GM12878 (cell line): ENCODE measurements around the gene E2F2. TPM values are rescaled to one million over a fixed set of nuclear protein-coding genes. Genes with fewer than 3 reads are reported as not detected.

Source experiments
- ATAC-seq: fragments of 200-7000 bp; cut with Tn5 transposase; 3 replicates; pipeline ENCODE4 v1.9.1; 2020; ENCODE audit warnings: mild to moderate bottlenecking, moderate library complexity
- BruUV-seq: library from RNA; stranded (reverse); fragments of 400-500 nt; replicated peaks from 2 replicates; lab custom pipeline; 2021; lab: Mats Ljungman, UMichigan
- CTCF ChIA-PET: fragments of 300-600 bp; sonication (Branson Sonifier 250); formaldehyde crosslinking; extraction: SDS; loops from one replicate; lab custom pipeline; 2021; ENCODE audit warnings: inconsistent platforms; lab: Yijun Ruan, JAX
- POLR2A ChIA-PET: fragments of 350-600 bp; formaldehyde crosslinking; extraction: SDS; loops from one replicate; lab custom pipeline; 2021; ENCODE audit warnings: inconsistent platforms; lab: Charles Lee
- RAD21 ChIA-PET: fragments of 300-600 bp; sonication (Branson Sonifier 250); formaldehyde crosslinking; loops from one replicate; lab custom pipeline; 2023; ENCODE audit warnings: antibody characterized with exemption; ENCODE audit not compliant: unreplicated experiment; lab: Charles Lee
- SMC1A ChIA-PET: fragments of 300-600 bp; sonication (Branson Sonifier 250); formaldehyde crosslinking; loops from one replicate; lab custom pipeline; 2023; ENCODE audit not compliant: unreplicated experiment, uncharacterized antibody; lab: Charles Lee
- DNase-seq: peaks from one replicate; pipeline ENCODE4 v3.0.0-alpha.2; 2011; ENCODE audit warnings: low read depth, low spot score
- FAIRE-seq: peaks from 3 replicates; lab custom pipeline; 2011; peaks lifted over from hg19 to GRCh38; lab: Jason Lieb, UNC
- H2AFZ ChIP-seq: 2 replicates; pipeline ENCODE4 v1.6.0; 2011; ENCODE audit warnings: low read depth, low read length, control low read depth; ENCODE audit not compliant: control insufficient read depth
- H3K27ac ChIP-seq: 2 replicates; pipeline ENCODE4 v1.5.1; 2011; ENCODE audit warnings: control low read depth; ENCODE audit not compliant: control insufficient read depth, insufficient read depth
- H3K27me3 ChIP-seq, 2 experiments: replicated peaks in 1 of 2; 2 replicates each; pipeline versions ENCODE4 v1.6.0 to v1.6.1; 2011; ENCODE audit warnings: low read length in 1 of 2; ENCODE audit not compliant: control insufficient read depth in 2 of 2, insufficient read depth in 2 of 2
- H3K36me3 ChIP-seq, 2 experiments: 2 replicates each; pipeline ENCODE4 v1.5.1; 2011; ENCODE audit warnings: low read length in 1 of 2; ENCODE audit not compliant: control insufficient read depth in 2 of 2, insufficient read depth in 2 of 2
- H3K4me1 ChIP-seq: 2 replicates; pipeline ENCODE4 v1.6.1; 2011; ENCODE audit warnings: mild to moderate bottlenecking, low read length, moderate library complexity, mixed read lengths; ENCODE audit not compliant: control insufficient read depth, insufficient read depth
- H3K4me2 ChIP-seq: 2 replicates; pipeline ENCODE4 v1.6.0; 2011; ENCODE audit warnings: control low read depth; ENCODE audit not compliant: control insufficient read depth, insufficient read depth
- H3K4me3 ChIP-seq: fragments of 200-600 bp; sonication (generic); 2 replicates; pipeline ENCODE4 v1.5.1; 2016
- H3K79me2 ChIP-seq: 2 replicates; pipeline ENCODE4 v1.6.0; 2011; ENCODE audit warnings: low read length; ENCODE audit not compliant: control insufficient read depth, insufficient read depth
- H3K9ac ChIP-seq: 2 replicates; pipeline ENCODE4 v1.8.0; 2011; ENCODE audit warnings: low read length, control low read depth, mixed read lengths; ENCODE audit not compliant: control insufficient read depth, insufficient read depth
- H3K9me3 ChIP-seq: replicated peaks from 3 replicates; pipeline ENCODE4 v1.5.1; 2011; ENCODE audit warnings: mild to moderate bottlenecking, low read length; ENCODE audit not compliant: control insufficient read depth, insufficient read depth
- H4K20me1 ChIP-seq: 2 replicates; pipeline ENCODE4 v1.6.0; 2011; ENCODE audit not compliant: control insufficient read depth, insufficient read depth
- HCFC1 ChIP-seq: fragments of 150-350 bp; IDR thresholded peaks from 2 replicates; pipeline ENCODE4 v1.6.1; 2014; ENCODE audit warnings: low read length
- MTA3 ChIP-seq: IDR thresholded peaks from 2 replicates; pipeline ENCODE4 v1.6.1; 2012; ENCODE audit warnings: low read length, inconsistent platforms, borderline replicate concordance
- NFIC ChIP-seq: IDR thresholded peaks from 2 replicates; pipeline ENCODE4 v1.6.1; 2012; ENCODE audit warnings: low read depth, mild to moderate bottlenecking, inconsistent platforms, low read length, moderate library complexity
- RCOR1 ChIP-seq: conservative IDR thresholded peaks from 2 replicates; pipeline ENCODE4 v1.6.1; 2012; ENCODE audit warnings: low read depth, low read length, improper control_type of control experiment
- WGBS: methylation state at CpG from one replicate; pipeline ENCODE4 v1.1.6; 2016; ENCODE audit warnings: low lambda C conversion rate; ENCODE audit not compliant: insufficient replicate concordance, insufficient coverage; ENCODE audit errors: missing lambda C conversion rate; 5-methylcytosine and 5-hydroxymethylcytosine counted together
- in situ Hi-C: fragments of 300-500 bp; cut with MboI; formaldehyde crosslinking; loops from 9 replicates; pipeline ENCODE4 v1.14.3; 2018; ENCODE audit warnings: mixed read lengths
- intact Hi-C: fragments of 100-400 bp; cut with micrococcal nuclease; formaldehyde crosslinking; loops from one replicate; pipeline ENCODE4 v1.14.2; 2022; ENCODE audit not compliant: unreplicated experiment
- polyA plus RNA-seq, 11 experiments: library from polyadenylated mRNA; depleted of rRNA in 4 of 11; unstranded in 6 of 11; stranded (reverse) in 5 of 11; fragments of >200 nt; fragmentation: Nextera tagmentation in 4 of 11; fragmentation: Illumina TruSeq in 1 of 11; extraction: Ambion mirVana in 4 of 11; extraction: Trizol in 1 of 11; gene quantifications; 1 replicate in 1 of 11; 2 replicates in 10 of 11; pipeline versions ENCODE4 v1.2.1 to v1.2.3, GENCODE V29; 2011 to 2016; ENCODE audit warnings: inconsistent platforms in 2 of 11, missing spikeins in 2 of 11, low read depth in 1 of 11
- total RNA-seq, 4 experiments: library from RNA; depleted of rRNA in 3 of 4; stranded (reverse); fragments of >200 nt in 3 of 4; fragmentation: Illumina TruSeq in 1 of 4; extraction: Trizol in 1 of 4; gene quantifications; 2 replicates each; pipeline versions ENCODE4 v1.2.1 to v1.2.3, GENCODE V29; 2013 to 2021
- TF ChIP-seq, protein P1 (sequence below): fragments of 450-650 bp; IDR thresholded peaks from 2 replicates; pipeline ENCODE4 v1.6.1; 2016; ENCODE audit warnings: mild to moderate bottlenecking

Gene E2F2
- total and polyA plus RNA-seq, 10 of the 15 experiments (the other 5 are each of a cell fraction or from before 2014, with no cell fraction given): 3.8 to 27.2 (median 14.6) TPM

DNA sequence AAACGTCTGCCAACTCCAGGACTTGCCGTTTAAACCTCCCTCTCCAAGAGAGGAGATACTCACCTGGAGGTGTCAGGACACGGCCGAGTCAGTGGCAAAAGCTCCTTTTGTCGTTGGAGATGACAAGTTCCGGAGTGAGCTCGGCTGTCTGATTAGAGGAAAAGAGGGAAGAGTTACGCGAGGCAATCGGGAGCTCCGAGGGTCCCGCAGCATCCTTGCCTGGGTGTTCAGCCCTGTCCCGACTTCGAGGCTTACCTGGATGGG, 27.8 kb upstream of the E2F2 start:
- RAD21 ChIA-PET: interaction anchor here (1.0 to 21.6 kb wide), 10 partner anchors 10 to 78 kb away, joined by 3 to 561 read pairs (median 9); no protein-coding TSS in a partner anchor

More for the DNA sequence above, 27.8 kb upstream of the E2F2 start:
- H3K4me2 ChIP-seq: peak overlapping the region; percentile 92
- no peaks in the 10 kb centered on the region for H3K27me3 ChIP-seq
- DNase-seq (no peak), FAIRE-seq (no peak), ATAC-seq (no peak)
- H4K20me1 ChIP-seq: no peaks in the 10 kb centered on the region
- peak overlapping the region; percentile 90 for H3K27ac ChIP-seq
- ChIA-PET CTCF (interaction anchor here (1.0 to 24.4 kb wide), 10 partner anchors 8 to 193 kb away, joined by 3 to 959 read pairs (median 4); no protein-coding TSS in a partner anchor), SMC1A (interaction anchor here (0.9 to 10.6 kb wide), 14 partner anchors 10 to 78 kb away, joined by 3 to 216 read pairs (median 6); no protein-coding TSS in a partner anchor), POLR2A (interaction anchor here (0.6 to 9.2 kb wide), 17 partner anchors 9 to 266 kb away, joined by 3 to 206 read pairs (median 6); partner anchors contain the start of gene HMGCL)
- TF ChIP-seq HCFC1: no peak
- TF ChIP-seq, protein P1, sequence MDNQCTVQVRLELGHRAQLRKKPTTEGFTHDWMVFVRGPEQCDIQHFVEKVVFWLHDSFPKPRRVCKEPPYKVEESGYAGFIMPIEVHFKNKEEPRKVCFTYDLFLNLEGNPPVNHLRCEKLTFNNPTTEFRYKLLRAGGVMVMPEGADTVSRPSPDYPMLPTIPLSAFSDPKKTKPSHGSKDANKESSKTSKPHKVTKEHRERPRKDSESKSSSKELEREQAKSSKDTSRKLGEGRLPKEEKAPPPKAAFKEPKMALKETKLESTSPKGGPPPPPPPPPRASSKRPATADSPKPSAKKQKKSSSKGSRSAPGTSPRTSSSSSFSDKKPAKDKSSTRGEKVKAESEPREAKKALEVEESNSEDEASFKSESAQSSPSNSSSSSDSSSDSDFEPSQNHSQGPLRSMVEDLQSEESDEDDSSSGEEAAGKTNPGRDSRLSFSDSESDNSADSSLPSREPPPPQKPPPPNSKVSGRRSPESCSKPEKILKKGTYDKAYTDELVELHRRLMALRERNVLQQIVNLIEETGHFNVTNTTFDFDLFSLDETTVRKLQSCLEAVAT: no peak
- TF ChIP-seq NFIC: 0 out of 2 replicates have a peak, but pooled peaks have one; percentile 18
- 0 out of 2 replicates have a peak, but pooled peaks have one; percentile 78 for TF ChIP-seq MTA3
- TF ChIP-seq RCOR1: 0 out of 2 replicates have a peak, but pooled peaks have one; percentile 5
- peak overlapping the region; percentile 96 for H3K4me3 ChIP-seq
- no peaks in the 10 kb centered on the region for H3K36me3 ChIP-seq
- BruUV-seq: no TSS peak
- intact Hi-C loops (loop anchor here (1.0 to 5.0 kb wide), 3 partner anchors 15 to 42 kb away; no protein-coding TSS in a partner anchor), in situ Hi-C loops (no loop called here)
- H3K9me3 ChIP-seq: no peaks in the 10 kb centered on the region
- H3K79me2 ChIP-seq: peaks cover 19% of the 10 kb centered on the region
- WGBS: 1% methylated on average over 14 of the region's 14 CpGs
- peak overlapping the region; percentile 12; the same call in 1 of the 2 replicates for H2AFZ ChIP-seq
- peak overlapping the region; percentile 89 for H3K9ac ChIP-seq
- H3K4me1 ChIP-seq: peaks cover 50% of the 10 kb centered on the region
